Astrocyte (in vitro differentiated cells and primary cell): Measurements from ENCODE around the gene SLC35C1.

Experiments used
- EZH2 ChIP-seq: IDR thresholded peaks from 2 replicates; pipeline ENCODE4 v1.6.1; 2012; ENCODE audit warnings: mild to moderate bottlenecking, low read length, inconsistent platforms; ENCODE audit not compliant: insufficient read depth
- TF ChIP-seq, protein P1 (sequence below): IDR thresholded peaks from 2 replicates; pipeline ENCODE4 v1.5.1; 2011; ENCODE audit warnings: low read depth, mild to moderate bottlenecking, inconsistent platforms, low read length, moderate library complexity; ENCODE audit not compliant: insufficient read depth

DNA sequence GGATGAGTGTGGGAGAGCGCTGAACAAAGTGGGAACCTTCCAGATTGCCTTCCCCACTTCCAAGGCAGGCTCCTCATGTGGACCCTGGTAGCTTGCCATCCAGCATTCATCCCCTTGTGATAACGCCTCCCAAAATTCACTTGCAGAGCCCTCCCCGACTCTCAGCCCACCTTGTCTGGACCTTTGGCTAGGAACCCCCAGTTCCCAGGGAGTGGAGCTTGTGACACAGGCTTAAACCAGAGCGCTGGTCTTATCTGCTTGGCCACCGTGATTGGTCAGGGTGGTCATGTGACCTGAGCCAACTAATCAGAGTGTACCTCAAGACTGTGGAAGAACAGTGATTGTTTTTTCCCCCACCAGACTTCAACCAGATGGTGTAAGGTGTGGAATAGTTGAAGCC is 9.6 kb upstream of the SLC35C1 start:
- TF ChIP-seq, protein P1, sequence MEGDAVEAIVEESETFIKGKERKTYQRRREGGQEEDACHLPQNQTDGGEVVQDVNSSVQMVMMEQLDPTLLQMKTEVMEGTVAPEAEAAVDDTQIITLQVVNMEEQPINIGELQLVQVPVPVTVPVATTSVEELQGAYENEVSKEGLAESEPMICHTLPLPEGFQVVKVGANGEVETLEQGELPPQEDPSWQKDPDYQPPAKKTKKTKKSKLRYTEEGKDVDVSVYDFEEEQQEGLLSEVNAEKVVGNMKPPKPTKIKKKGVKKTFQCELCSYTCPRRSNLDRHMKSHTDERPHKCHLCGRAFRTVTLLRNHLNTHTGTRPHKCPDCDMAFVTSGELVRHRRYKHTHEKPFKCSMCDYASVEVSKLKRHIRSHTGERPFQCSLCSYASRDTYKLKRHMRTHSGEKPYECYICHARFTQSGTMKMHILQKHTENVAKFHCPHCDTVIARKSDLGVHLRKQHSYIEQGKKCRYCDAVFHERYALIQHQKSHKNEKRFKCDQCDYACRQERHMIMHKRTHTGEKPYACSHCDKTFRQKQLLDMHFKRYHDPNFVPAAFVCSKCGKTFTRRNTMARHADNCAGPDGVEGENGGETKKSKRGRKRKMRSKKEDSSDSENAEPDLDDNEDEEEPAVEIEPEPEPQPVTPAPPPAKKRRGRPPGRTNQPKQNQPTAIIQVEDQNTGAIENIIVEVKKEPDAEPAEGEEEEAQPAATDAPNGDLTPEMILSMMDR, result no peak
- no peak for TF ChIP-seq EZH2
